Measurements from ENCODE around the gene RIN3. TPM values are rescaled to one million over a fixed set of nuclear protein-coding genes. Genes with fewer than 3 reads are reported as not detected.

The RIN3 gene
- total RNA-seq, 1 experiment from 2014 or later, result 10.9 TPM

DNA sequence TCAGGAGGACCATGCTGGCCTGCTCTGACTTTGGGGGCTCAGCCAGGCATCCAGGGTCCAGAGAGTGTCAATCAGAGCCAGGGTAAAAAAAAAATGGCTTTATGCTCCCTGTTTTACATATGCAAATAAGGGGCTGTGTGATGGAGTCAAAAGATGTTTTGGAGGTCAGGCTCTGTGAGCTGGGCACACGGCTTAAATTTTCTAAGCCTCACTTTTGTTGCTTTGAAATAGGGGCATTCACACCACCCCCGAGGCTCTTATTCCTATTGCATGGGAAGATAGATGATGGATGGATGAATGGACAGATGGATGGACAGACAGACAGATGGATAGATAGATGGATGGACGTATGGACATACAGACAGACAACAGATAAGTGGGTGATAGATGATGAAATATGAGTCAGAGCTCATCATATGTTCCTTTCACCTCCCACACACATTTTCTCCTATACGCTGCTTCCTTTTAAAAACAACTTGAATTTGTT is 42.7 kb downstream of the RIN3 start:
- H3K36me3 ChIP-seq (ENCODE audit: control insufficient read depth, insufficient read depth, low read length), result no peaks in the 10 kb centered on the region
- in situ Hi-C loops (cut with HindIII; ENCODE audit: low pct_unique_long_range_greater_than_20kb, low sequenced_read_pairs) (no loop called here), intact Hi-C loops (cut with micrococcal nuclease; ENCODE audit: unreplicated experiment) (no loop called here)
- TF ChIP-seq CTCF (IDR thresholded peaks at IDR 0.05), result no peak
- TF ChIP-seq SIN3A (IDR thresholded peaks at IDR 0.05; ENCODE audit: borderline replicate concordance, insufficient read depth, low read depth, low read length), result no peak
- TF ChIP-seq, protein P1, sequence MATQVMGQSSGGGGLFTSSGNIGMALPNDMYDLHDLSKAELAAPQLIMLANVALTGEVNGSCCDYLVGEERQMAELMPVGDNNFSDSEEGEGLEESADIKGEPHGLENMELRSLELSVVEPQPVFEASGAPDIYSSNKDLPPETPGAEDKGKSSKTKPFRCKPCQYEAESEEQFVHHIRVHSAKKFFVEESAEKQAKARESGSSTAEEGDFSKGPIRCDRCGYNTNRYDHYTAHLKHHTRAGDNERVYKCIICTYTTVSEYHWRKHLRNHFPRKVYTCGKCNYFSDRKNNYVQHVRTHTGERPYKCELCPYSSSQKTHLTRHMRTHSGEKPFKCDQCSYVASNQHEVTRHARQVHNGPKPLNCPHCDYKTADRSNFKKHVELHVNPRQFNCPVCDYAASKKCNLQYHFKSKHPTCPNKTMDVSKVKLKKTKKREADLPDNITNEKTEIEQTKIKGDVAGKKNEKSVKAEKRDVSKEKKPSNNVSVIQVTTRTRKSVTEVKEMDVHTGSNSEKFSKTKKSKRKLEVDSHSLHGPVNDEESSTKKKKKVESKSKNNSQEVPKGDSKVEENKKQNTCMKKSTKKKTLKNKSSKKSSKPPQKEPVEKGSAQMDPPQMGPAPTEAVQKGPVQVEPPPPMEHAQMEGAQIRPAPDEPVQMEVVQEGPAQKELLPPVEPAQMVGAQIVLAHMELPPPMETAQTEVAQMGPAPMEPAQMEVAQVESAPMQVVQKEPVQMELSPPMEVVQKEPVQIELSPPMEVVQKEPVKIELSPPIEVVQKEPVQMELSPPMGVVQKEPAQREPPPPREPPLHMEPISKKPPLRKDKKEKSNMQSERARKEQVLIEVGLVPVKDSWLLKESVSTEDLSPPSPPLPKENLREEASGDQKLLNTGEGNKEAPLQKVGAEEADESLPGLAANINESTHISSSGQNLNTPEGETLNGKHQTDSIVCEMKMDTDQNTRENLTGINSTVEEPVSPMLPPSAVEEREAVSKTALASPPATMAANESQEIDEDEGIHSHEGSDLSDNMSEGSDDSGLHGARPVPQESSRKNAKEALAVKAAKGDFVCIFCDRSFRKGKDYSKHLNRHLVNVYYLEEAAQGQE (IDR thresholded peaks at IDR 0.05; ENCODE audit: insufficient read depth in 1 of 2, low read depth in 2 of 2, low read length in 1 of 2), result no peak
- TF ChIP-seq TCF7L2 (IDR thresholded peaks at IDR 0.05; ENCODE audit: low read depth, low read length), result no peak
- TF ChIP-seq POLR2AphosphoS5 (IDR thresholded peaks at IDR 0.05; ENCODE audit: low read depth, low read length), result no peak
- DNase-seq (ENCODE audit: low read depth, low spot score) (no peak), ATAC-seq (no peak)
- BruUV-seq (replicated peaks), result no TSS peak
- no peaks in the 10 kb centered on the region for H3K9me3 ChIP-seq (ENCODE audit: control insufficient read depth, insufficient read depth, low read depth, low read length)
- ChIA-PET CTCF (no interaction called here), POLR2A (no interaction called here)
- no peak overlapping the region for H3K27ac ChIP-seq (ENCODE audit: low read length)
- no peaks in the 10 kb centered on the region for H3K27me3 ChIP-seq (ENCODE audit: control insufficient read depth, insufficient read depth, low read length)
- no peaks in the 10 kb centered on the region for H3K4me1 ChIP-seq (ENCODE audit: control insufficient read depth, insufficient read depth, low read length)
- H3K4me3 ChIP-seq (ENCODE audit: low read depth in 2 of 2, low read length in 2 of 2), result no peak overlapping the region

DNA sequence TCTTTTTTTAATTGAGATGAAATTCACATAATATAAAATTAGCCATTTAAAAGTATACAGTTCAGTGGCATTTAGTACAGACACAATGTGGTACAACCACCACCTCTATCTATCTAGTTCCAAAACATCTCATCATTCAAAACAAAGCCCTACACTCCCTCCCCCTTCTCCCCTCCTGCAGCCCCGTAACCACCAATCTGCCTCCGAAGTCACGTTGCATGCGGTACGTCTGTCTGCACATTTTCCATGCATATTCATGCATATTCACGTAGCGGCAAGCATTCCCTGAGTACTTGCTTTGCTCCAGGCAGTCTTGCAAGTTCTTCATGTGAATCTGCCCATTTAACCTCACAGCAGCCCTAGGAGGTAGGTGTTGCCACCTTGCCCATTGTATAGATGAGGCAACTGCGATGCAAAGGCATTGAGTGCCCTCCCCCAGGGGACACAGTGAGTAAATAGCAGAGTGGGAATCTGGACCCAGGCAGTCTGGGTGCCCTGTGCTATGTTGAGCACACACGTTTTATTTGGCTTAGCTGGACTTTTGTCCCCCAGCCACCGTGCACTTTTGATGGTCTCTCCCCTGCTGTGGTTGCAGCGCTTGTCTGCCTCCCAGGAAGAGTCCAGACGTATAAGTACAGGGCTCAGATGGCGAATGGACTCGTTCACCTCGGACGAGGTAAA is 43.4 kb downstream of the RIN3 start:
- TF ChIP-seq SIN3A (IDR thresholded peaks at IDR 0.05; ENCODE audit: borderline replicate concordance, insufficient read depth, low read depth, low read length) (no peak), CTCF (IDR thresholded peaks at IDR 0.05) (no peak), TCF7L2 (IDR thresholded peaks at IDR 0.05; ENCODE audit: low read depth, low read length) (no peak), POLR2AphosphoS5 (IDR thresholded peaks at IDR 0.05; ENCODE audit: low read depth, low read length) (no peak)
- TF ChIP-seq, protein P1 (IDR thresholded peaks at IDR 0.05; ENCODE audit: insufficient read depth in 1 of 2, low read depth in 2 of 2, low read length in 1 of 2), result no peak
- no peaks in the 10 kb centered on the region for H3K36me3 ChIP-seq (ENCODE audit: control insufficient read depth, insufficient read depth, low read length)
- in situ Hi-C loops (cut with HindIII; ENCODE audit: low pct_unique_long_range_greater_than_20kb, low sequenced_read_pairs), result no loop called here
- H3K4me1 ChIP-seq (ENCODE audit: control insufficient read depth, insufficient read depth, low read length), result no peaks in the 10 kb centered on the region
- intact Hi-C loops (cut with micrococcal nuclease; ENCODE audit: unreplicated experiment), result no loop called here
- ChIA-PET CTCF (no interaction called here), POLR2A (no interaction called here)
- DNase-seq (ENCODE audit: low read depth, low spot score), result no peak
- H3K9me3 ChIP-seq (ENCODE audit: control insufficient read depth, insufficient read depth, low read depth, low read length), result no peaks in the 10 kb centered on the region
- ATAC-seq, result no peak
- no TSS peak for BruUV-seq (replicated peaks)
- no peaks in the 10 kb centered on the region for H3K27me3 ChIP-seq (ENCODE audit: control insufficient read depth, insufficient read depth, low read length)
- H3K4me3 ChIP-seq (ENCODE audit: low read depth in 2 of 2, low read length in 2 of 2), result no peak overlapping the region
- no peak overlapping the region for H3K27ac ChIP-seq (ENCODE audit: low read length)

Measured in Panc1 (cell line).